K562 (cell line): ENCODE measurements around the gene NSF. TPM values are rescaled to one million over a fixed set of nuclear protein-coding genes. Genes with fewer than 3 reads are reported as not detected.

Source experiments
- ADNP ChIP-seq: fragments of 200-800 bp; sonication (Bioruptor generic); IDR thresholded peaks from 2 replicates; pipeline ENCODE4 v1.6.1; 2016; ENCODE audit warnings: missing genetic modification characterization, missing compliant biosample characterization
- DPF2 ChIP-seq: fragments of 450-650 bp; IDR thresholded peaks from 2 replicates; pipeline ENCODE4 v1.6.1; 2016
- EP400 ChIP-seq: fragments of 450-650 bp; IDR thresholded peaks from 2 replicates; pipeline ENCODE4 v1.6.1; 2017; ENCODE audit warnings: antibody characterized with exemption, mild to moderate bottlenecking, moderate library complexity
- ETV6 ChIP-seq, 3 experiments: fragments of 150-350 bp in 1 of 3; sonication (generic) in 1 of 3; formaldehyde crosslinking in 1 of 3; IDR thresholded peaks; 2 replicates each; pipeline versions ENCODE4 v1.6.1 to v1.8.0; 2014 to 2022; ENCODE audit warnings: borderline replicate concordance in 2 of 3, low read depth in 2 of 3, antibody characterized with exemption in 1 of 3, low read length in 1 of 3, mild to moderate bottlenecking in 1 of 3, missing genetic modification reagents in 1 of 3
- GABPB1 ChIP-seq: sonication (generic); formaldehyde crosslinking; IDR thresholded peaks from 2 replicates; pipeline ENCODE4 v1.8.0; 2022; ENCODE audit warnings: mild to moderate bottlenecking, missing genetic modification reagents
- HDAC3 ChIP-seq: fragments of 450-650 bp; IDR thresholded peaks from 2 replicates; pipeline ENCODE4 v1.6.1; 2018; ENCODE audit warnings: borderline replicate concordance, mild to moderate bottlenecking, moderate library complexity; ENCODE audit not compliant: partially characterized antibody
- KAT2B ChIP-seq: IDR thresholded peaks from one replicate; pipeline ENCODE4 v1.6.1; 2012; ENCODE audit warnings: low read depth, mild to moderate bottlenecking, control low read depth, inconsistent platforms, low read length, moderate library complexity
- PYGO2 ChIP-seq: fragments of 450-650 bp; IDR thresholded peaks from 2 replicates; pipeline ENCODE4 v1.6.1; 2016; ENCODE audit warnings: mild to moderate bottlenecking, missing genetic modification characterization, moderate library complexity, missing compliant biosample characterization
- SMARCB1 ChIP-seq: IDR thresholded peaks from 2 replicates; pipeline ENCODE4 v1.6.1; 2011; ENCODE audit warnings: improper control_type of control experiment, low read depth; ENCODE audit not compliant: insufficient read length
- U2AF2 ChIP-seq: fragments of 200-400 bp; formaldehyde crosslinking; optimal IDR thresholded peaks from 2 replicates; pipeline ENCODE3; 2017; ENCODE audit warnings: low read depth, mild to moderate bottlenecking, low read length
- ZEB2 ChIP-seq: fragments of 450-650 bp; IDR thresholded peaks from 2 replicates; pipeline ENCODE4 v1.6.1; 2016
- ZFX ChIP-seq: sonication (generic); formaldehyde crosslinking; IDR thresholded peaks from 2 replicates; pipeline ENCODE4 v1.8.0; 2022; ENCODE audit warnings: mild to moderate bottlenecking, missing genetic modification reagents, moderate library complexity
- ZNF785 ChIP-seq: fragments of 250-450 bp; sonication (Bioruptor Pico); IDR thresholded peaks from 2 replicates; pipeline ENCODE4 v1.4.0; 2020; ENCODE audit warnings: mild to moderate bottlenecking
- ZSCAN29 ChIP-seq: fragments of 450-650 bp; IDR thresholded peaks from 2 replicates; pipeline ENCODE4 v1.6.1; 2017
- polyA plus RNA-seq, 8 experiments: library from polyadenylated mRNA; depleted of rRNA in 4 of 8; stranded (reverse) in 5 of 8; unstranded in 3 of 8; fragments of >200 nt; fragmentation: Nextera tagmentation in 2 of 8; fragmentation: Illumina TruSeq in 1 of 8; extraction: Ambion mirVana in 2 of 8; extraction: Trizol in 1 of 8; gene quantifications; 2 replicates each; pipeline versions ENCODE4 v1.2.1 to v1.2.3, GENCODE V29; 2011 to 2014; ENCODE audit warnings: inconsistent platforms in 1 of 8, missing spikeins in 1 of 8
- total RNA-seq, 7 experiments: library from RNA; depleted of rRNA in 6 of 7; stranded (reverse); fragments of >200 nt in 6 of 7; fragmentation: Illumina TruSeq in 2 of 7; extraction: Trizol in 2 of 7; gene quantifications; 2 replicates each; pipeline versions ENCODE4 v1.2.1 to v1.2.3, GENCODE V29; 2011 to 2021; ENCODE audit warnings: low replicate concordance in 1 of 7
- TF ChIP-seq, protein P1 (sequence below): fragments of 450-650 bp; IDR thresholded peaks from 2 replicates; pipeline ENCODE4 v1.6.1; 2018; ENCODE audit not compliant: partially characterized antibody
- TF ChIP-seq, protein P2 (sequence below): fragments of 250-450 bp; sonication (Bioruptor Pico); IDR thresholded peaks from 2 replicates; pipeline ENCODE4 v1.8.0; 2022; ENCODE audit warnings: moderate library complexity, mild to moderate bottlenecking, inconsistent platforms
- TF ChIP-seq, protein P3 (sequence below): sonication (generic); formaldehyde crosslinking; IDR thresholded peaks from 2 replicates; pipeline ENCODE4 v1.8.0; 2022; ENCODE audit warnings: mild to moderate bottlenecking, missing genetic modification reagents
- TF ChIP-seq, protein P4 (sequence below), 2 experiments: fragments of 450-650 bp; conservative IDR thresholded peaks; 2 replicates each; pipeline ENCODE4 v1.6.1; 2017; ENCODE audit warnings: mild to moderate bottlenecking in 2 of 2, moderate library complexity in 2 of 2

NSF gene
- total and polyA plus RNA-seq, 9 of the 15 experiments (the other 6 are each of a cell fraction or from before 2014, with no cell fraction given), result 16.7 to 39.8 (median 36.7) TPM

DNA sequence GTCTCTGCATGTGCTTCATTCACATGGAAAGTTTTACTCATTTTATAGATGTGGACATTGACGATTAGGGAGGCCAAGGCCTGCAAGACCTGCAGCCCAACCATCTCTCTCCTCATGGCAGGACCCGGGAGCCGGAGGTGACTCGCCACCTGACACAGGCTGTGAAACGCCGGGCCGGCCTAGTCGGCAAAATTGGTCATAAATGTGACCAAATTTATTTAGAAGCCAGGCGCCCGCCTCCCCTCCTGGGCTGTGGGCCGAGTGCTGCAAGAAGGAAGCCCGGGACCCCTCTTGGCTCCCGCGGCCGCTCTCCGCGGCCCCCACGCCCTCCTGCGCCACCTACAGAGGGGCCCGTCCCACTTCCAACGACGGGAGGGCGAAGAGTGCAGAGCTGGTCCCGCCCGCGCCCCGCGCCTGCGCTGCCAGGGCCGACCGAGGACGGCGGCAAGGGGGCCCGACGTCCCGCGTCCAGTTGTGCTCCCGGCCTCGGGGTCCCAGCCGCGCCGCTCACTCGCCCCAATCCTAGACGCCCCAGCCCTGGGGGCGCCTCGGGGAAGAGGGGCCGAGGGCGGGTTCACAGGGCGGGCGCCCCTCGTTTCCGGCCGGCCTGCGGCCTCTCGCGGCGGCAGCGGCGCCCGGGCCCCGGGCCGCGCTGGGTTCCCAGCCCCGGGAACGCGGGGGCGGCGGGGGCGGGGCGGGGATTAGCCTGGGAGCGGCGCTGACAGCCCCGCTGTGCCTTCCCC lies 180.5 kb downstream of the NSF start (continued):
- TF ChIP-seq, protein P1, sequence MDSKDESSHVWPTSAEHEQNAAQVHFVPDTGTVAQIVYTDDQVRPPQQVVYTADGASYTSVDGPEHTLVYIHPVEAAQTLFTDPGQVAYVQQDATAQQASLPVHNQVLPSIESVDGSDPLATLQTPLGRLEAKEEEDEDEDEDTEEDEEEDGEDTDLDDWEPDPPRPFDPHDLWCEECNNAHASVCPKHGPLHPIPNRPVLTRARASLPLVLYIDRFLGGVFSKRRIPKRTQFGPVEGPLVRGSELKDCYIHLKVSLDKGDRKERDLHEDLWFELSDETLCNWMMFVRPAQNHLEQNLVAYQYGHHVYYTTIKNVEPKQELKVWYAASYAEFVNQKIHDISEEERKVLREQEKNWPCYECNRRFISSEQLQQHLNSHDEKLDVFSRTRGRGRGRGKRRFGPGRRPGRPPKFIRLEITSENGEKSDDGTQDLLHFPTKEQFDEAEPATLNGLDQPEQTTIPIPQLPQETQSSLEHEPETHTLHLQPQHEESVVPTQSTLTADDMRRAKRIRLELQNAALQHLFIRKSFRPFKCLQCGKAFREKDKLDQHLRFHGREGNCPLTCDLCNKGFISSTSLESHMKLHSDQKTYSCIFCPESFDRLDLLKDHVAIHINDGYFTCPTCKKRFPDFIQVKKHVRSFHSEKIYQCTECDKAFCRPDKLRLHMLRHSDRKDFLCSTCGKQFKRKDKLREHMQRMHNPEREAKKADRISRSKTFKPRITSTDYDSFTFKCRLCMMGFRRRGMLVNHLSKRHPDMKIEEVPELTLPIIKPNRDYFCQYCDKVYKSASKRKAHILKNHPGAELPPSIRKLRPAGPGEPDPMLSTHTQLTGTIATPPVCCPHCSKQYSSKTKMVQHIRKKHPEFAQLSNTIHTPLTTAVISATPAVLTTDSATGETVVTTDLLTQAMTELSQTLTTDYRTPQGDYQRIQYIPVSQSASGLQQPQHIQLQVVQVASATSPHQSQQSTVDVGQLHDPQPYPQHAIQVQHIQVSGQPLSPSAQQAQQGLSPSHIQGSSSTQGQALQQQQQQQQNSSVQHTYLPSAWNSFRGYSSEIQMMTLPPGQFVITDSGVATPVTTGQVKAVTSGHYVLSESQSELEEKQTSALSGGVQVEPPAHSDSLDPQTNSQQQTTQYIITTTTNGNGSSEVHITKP, result no peak
- TF ChIP-seq ZNF785 (CRISPR knock-in tag), result no peak
- TF ChIP-seq SMARCB1, result no peak
- TF ChIP-seq ETV6 (IDR thresholded peaks at IDR 0.05; ENCODE audit: borderline replicate concordance in 1 of 2, low read depth in 2 of 2, low read length in 1 of 2), result no peak
- TF ChIP-seq ETV6 (CRISPR knock-in tag; IDR thresholded peaks at IDR 0.05; ENCODE audit: borderline replicate concordance), result no peak; the same call in 1 of the 2 replicates
- TF ChIP-seq, protein P2, sequence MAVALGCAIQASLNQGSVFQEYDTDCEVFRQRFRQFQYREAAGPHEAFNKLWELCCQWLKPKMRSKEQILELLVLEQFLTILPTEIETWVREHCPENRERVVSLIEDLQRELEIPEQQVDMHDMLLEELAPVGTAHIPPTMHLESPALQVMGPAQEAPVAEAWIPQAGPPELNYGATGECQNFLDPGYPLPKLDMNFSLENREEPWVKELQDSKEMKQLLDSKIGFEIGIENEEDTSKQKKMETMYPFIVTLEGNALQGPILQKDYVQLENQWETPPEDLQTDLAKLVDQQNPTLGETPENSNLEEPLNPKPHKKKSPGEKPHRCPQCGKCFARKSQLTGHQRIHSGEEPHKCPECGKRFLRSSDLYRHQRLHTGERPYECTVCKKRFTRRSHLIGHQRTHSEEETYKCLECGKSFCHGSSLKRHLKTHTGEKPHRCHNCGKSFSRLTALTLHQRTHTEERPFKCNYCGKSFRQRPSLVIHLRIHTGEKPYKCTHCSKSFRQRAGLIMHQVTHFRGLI (CRISPR knock-in tag), result no peak
- no peak for TF ChIP-seq DPF2
- no peak for TF ChIP-seq ADNP
- TF ChIP-seq ZSCAN29, result no peak
- TF ChIP-seq, protein P3, sequence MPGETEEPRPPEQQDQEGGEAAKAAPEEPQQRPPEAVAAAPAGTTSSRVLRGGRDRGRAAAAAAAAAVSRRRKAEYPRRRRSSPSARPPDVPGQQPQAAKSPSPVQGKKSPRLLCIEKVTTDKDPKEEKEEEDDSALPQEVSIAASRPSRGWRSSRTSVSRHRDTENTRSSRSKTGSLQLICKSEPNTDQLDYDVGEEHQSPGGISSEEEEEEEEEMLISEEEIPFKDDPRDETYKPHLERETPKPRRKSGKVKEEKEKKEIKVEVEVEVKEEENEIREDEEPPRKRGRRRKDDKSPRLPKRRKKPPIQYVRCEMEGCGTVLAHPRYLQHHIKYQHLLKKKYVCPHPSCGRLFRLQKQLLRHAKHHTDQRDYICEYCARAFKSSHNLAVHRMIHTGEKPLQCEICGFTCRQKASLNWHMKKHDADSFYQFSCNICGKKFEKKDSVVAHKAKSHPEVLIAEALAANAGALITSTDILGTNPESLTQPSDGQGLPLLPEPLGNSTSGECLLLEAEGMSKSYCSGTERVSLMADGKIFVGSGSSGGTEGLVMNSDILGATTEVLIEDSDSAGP (CRISPR knock-in tag), result no peak
- TF ChIP-seq ZEB2, result no peak
- no peak for TF ChIP-seq KAT2B
- TF ChIP-seq ZFX (CRISPR knock-in tag), result peak; percentile 92
- 0 out of 2 replicates have a peak, but pooled peaks have one; percentile 12 for TF ChIP-seq GABPB1
- TF ChIP-seq, protein P4, sequence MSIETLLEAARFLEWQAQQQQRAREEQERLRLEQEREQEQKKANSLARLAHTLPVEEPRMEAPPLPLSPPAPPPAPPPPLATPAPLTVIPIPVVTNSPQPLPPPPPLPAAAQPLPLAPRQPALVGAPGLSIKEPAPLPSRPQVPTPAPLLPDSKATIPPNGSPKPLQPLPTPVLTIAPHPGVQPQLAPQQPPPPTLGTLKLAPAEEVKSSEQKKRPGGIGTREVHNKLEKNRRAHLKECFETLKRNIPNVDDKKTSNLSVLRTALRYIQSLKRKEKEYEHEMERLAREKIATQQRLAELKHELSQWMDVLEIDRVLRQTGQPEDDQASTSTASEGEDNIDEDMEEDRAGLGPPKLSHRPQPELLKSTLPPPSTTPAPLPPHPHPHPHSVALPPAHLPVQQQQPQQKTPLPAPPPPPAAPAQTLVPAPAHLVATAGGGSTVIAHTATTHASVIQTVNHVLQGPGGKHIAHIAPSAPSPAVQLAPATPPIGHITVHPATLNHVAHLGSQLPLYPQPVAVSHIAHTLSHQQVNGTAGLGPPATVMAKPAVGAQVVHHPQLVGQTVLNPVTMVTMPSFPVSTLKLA (conservative IDR thresholded peaks at IDR 0.05), result 0 out of 4 replicates have a peak, but pooled peaks of 1 of the 2 experiments have one; percentile 13
- no peak for TF ChIP-seq HDAC3
- no peak for TF ChIP-seq U2AF2
- peak; percentile 30; the same call in 1 of the 2 replicates for TF ChIP-seq EP400
- TF ChIP-seq PYGO2 (tag), result no peak
